GM04504 (cell line): ENCODE data around the gene MRFAP1L1.
"Not testable (repeated sequence)": the region's sequence is repeated elsewhere in the genome, so short reads cannot be mapped to it uniquely, and the experiment has no call there.

ENCODE experiments used
- DNase-seq: peaks from one replicate; pipeline ENCODE4 v3.0.0-alpha.2; 2012; ENCODE audit warnings: low read depth

The MRFAP1L1 gene

DNA sequence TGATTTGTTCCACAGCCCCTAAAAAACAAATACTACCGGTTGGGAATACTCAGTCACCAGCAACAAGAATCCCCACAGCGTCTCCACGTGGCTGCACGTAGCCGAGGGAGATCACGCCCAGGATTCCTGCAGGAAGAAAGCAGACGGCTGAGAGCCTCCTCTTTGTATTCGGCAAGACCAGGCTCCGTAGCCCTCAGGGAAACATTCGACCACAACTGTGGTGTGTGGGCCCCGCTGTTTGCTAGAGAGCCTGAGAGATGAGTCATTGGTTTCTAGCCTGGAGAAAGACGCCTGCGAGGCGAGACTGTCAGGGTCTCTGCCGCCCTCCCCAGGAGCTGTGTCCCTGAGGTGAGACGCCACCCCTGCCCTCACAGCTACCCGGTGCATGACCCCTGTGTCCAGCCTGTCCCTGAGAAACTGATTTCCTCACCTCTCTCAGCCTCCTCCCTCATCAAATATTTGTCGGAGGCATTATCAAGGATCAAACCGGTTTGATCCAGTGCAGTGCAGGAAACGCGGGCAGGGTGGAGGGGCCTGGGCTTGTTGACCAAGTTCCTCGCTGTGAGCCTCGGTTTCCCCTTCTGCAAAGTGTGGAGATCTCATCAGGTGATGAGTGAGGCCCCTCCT, 20.7 kb downstream of the MRFAP1L1 start:
- peak; percentile 76 for DNase-seq

DNA sequence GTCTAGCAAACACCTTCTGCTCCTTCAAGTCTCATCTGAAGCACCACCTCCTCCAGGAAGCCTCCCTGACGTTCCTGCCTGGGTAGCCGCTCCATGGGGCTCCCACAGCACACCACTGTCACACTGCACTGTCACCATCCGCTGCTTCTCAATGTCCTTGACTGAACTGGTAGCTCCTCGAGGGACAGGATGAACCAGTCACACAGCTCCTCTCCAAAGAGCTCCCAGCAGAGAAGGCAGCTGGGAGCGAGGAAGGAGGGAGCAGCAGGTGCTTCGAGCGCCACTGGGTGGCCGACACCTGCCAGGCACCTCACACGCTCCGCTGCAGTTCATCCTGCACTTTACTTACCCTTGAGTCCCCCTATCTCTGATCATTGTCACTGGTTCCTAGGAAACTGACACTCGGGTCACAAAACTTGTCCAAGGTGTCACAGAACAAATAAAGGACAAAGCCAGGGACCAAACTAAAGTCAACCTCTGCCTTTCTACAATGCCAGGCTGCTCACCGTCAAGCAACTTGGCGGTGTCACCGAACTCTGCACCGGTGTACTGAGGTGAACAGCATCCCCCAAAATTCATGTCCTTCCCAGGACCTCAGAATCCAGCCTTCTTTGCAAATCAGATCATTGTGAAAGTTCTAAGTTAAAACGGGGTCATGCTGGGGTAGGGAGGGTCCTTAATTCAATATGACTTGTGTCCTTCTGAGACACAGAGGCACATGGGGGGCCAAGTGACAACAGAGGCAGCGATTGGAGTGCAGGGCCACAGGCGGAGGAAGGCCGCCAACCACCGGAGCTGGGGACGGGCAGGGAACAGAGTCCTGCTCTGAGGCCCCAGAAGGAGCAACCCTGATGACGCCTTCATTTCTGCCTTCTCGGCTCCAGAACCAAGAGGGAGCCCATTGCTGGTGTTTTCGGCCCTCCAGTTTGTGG, 21.5 kb downstream of the MRFAP1L1 start:
- no peak for DNase-seq

DNA sequence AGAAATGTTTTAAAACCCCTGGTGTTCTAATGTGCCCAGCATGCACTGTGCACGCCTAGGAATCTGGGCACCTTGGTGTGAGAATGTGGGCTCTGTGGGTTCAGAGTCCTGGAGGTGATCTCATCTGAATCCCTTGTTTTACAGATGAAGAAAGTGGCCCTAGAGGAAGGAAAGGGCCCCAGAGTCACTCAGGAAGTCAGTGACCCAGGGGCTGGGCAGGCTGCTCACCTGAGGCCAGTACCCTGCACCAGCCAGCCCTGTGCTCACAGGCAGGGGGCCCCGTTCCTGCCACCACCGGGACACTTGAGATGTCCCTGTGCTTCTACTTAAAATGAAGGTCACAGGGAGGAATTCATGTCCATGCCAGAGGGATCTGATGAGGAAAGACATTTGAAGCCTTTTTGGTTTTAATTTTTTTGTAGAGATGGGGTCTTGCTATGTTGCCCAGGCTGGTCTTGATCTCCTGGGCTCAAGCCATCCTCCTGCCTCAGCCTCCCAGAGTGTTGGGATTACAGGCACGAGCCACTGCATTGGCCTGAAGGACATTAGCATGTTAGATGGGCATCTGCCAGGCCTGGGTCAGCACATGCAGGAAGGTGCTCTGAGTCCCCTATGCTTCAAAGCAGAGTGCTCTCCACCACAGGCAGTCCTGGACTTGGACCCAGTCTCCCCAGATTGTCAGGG, 23.4 kb downstream of the MRFAP1L1 start:
- no peak for DNase-seq

DNA sequence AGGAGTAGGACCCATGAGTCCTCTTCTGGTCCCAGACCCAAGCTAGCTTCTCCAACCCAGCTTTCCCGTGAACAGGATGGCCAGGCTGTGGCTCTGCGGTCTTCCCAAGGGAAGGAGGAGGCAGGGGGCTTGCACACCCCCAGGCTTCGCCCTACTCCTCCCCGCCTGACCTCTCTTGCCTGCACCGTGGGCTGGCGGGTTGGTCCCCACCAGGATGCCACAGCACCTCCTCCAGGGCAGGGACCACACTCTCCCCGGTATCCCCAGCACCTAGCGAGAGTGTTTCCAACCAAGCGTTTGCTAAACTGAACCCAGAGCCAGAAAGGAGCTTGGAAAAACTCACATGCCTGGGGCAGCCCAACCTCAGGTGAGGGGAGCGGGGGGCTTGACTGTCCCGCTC, 25.0 kb downstream of the MRFAP1L1 start:
- no peak for DNase-seq

DNA sequence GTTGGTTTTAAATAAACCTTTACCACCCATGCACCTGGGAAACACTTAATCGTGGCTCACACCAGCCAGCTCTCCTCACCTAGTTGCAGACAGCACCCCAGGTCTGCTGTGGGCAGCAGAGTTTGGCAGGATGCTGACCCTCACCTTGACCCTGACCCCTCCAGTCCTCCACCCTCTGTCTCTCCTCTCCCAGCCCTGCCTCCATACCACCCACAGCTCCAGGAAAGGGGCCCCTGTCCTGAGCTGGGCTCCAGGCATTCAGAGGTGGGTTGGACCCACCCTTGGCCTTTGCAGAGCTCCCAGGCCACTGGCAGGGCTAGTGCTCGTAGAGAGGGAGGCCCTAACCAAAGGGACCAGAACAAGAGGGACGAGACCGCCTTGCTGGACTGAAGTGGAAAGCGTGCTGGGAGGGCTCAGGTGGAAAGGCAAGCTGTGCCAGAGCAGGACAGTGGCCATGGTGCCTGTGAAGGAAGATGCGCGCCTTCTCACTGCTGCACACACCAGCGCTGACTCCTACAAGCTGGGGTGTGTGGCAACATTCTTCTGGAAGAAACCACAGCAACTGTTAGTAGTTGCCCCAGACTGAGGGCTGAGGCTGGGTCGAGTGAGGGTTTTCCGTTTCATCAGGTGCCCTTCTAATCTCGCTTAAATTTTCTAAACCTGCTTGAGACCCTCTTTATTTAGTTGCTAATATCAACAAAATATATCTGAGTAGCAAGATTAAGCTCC, 26.6 kb downstream of the MRFAP1L1 start:
- DNase-seq, result no peak

DNA sequence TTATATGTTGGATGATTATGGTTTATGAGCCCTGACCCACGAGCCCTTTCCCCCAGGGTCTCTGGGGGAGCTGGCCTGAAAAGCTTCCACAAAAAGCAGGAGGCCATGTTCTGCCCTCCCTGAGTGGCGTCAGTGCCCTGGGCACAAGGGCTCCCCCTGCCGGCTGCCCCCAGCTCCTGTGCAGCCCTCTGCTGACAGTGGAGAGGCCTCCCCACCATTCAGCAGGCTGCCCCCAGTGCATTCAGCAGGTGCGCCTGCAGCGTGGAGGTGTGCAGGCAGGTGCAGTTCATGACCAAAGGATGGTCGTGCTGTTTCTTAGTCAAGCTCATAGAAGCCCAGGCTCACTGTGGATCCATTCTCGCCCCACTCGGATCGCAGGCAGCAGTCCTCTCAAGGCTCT, 28.5 kb downstream of the MRFAP1L1 start:
- no peak for DNase-seq

DNA sequence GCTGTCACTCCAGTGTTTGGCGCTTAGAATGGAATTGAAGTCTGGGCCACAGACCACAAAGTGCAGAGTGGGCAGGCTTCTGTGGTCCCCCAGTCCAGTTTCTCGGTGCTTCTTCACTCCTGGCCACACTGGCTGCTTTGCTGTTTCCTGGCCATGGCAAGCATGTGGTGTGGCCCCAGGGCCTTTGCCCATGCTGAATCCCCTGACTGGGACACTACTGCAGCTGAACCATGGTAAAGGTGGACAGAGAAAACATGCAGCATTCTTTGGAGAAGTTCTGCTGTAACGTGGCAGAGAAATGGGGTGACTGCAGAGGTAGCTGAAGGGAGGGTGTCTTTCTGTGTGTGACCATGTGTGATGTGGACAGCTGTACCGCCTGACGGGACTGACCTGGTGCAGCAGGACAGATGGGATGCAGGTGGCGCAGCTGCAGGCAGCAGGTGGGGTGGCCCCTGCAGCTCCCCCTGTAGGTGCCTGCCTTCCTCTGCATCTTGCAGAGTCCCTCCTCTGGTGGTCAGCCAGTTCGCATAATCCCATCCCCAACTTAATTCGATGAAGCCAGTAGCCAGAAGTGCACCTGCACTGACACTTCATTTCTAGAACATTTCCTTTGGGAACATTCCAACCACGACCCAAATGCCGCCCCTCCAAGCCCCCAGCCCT, 29.2 kb downstream of the MRFAP1L1 start:
- DNase-seq, result no peak

DNA sequence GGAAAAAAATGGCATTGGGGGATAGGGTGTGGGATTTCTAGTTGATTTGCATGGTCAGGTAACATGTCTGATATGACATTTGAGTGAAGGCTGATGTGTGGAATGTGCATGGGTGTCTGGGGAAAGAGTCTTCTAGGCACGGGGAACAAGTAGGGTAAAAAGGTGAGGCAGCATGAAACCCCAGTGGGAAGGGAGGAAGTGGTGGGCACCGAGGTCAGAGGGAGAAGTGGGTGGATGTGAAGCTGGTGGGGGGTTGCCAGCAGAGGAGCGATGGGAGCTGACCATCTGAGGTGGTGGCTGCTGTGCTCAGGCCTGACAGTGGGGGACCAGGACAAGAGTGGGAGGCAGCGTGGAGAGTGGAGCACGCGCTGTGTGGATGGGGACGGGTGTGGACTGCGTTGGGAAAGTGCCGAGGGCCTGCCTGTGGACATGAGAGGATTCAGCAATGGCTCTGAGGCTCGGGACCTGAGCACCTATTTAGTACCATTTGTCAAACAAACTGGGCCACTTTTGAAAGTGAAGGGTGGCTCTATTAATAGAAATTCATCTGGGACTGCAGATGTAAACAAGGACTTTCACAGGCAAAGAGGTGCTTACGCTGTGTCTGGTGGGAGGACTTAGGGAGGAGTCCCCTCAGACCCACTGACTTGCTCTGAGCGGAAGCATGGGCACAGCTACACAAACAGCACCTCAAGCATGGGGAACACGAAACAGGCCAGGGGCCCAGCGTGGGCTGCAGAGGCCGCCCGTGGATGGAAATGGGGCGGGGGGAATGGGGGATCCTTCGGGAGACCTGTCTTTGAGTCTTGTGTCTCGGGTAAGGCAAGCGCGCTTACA, 32.7 kb downstream of the MRFAP1L1 start:
- DNase-seq, result no peak

DNA sequence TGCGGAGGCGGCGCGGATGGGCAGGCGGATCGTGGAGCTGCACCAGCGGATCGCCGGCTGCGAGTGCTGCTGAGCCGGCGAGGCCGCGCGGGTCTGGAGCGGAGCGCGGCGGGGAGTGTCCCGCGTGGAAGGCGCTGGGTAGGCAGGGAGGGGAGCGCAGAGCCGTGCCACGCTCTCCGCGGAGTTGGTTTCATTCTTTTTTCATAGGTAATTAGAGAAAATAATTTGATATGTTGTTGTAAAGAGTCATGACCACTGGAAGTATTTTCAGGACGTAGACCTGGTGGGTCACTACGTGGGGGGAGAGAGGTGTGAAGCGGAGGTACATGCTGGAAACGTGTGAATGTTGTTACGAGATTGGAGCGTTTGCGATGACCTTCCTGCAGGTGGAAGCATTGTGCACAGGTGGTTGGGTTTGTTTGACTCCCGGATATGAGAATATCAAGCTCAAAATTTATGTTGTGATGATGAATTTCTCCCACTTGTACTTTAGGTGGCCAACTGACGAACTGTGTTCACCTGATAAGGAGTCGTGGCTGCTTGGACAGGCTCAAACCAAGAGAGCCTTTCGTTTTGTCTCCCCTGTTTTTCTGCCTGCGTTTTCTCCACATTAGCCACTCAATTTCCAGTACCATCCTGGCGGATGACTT, 35.0 kb downstream of the MRFAP1L1 start:
- no peak for DNase-seq

DNA sequence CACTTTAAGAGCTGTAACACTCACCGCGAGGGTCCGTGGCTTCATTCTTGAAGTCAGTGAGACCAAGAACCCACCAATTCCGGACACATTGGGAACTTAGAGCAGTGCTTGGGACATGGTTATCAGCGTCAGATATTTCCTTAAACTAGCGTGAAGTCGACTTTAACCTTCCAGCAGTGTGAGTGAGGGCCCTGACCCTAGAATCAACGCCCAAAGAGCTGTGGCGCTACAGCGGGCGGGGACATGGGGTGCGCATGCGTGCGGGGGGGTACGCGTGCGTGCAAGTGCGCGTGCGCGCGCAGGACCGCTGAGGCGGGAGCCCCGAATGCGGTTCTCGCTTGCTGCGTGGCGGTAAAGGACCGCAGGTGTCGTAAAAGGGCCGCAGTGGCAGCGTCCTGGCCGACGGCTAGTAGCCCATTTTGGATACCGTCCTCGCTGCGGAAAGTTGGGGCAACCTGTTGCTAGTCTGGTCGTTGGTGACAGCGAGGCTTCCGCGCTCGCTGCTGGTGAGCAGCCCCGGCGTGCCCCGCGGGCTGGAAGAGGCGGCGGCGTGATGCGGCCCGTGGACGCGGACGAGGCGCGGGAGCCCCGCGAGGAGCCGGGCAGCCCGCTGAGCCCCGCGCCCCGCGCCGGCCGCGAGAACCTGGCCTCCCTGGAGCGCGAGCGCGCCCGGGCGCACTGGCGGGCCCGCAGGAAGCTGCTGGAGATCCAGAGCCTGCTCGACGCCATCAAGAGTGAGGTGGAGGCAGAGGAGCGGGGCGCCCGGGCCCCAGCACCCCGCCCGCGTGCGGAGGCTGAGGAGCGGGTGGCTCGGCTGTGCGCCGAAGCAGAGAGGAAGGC, 35.8 kb downstream of the MRFAP1L1 start:
- peak; percentile 89 for DNase-seq

DNA sequence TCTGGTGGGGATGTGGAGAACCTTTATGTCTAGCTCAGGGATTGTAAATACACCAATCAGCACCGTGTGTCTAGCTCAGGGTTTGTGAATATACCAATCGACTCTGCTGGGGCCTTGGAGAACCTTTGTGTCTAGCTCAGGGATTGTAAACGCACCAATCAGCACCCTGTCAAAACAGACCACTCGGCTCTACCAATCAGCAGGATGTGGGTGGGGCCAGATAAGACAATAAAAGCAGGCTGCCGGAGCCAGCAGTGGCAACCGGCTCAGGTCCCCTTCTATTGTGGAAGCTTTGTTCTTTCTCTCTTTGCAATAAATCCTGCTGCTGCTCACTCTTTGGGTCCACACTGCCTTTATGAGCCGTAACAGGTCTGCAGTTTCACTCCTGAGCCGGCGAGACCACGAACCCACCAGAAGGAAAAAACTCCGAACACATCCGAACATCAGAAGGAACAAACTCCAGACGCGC, 36.4 kb downstream of the MRFAP1L1 start:
- DNase-seq, result not testable (repeated sequence)

DNA sequence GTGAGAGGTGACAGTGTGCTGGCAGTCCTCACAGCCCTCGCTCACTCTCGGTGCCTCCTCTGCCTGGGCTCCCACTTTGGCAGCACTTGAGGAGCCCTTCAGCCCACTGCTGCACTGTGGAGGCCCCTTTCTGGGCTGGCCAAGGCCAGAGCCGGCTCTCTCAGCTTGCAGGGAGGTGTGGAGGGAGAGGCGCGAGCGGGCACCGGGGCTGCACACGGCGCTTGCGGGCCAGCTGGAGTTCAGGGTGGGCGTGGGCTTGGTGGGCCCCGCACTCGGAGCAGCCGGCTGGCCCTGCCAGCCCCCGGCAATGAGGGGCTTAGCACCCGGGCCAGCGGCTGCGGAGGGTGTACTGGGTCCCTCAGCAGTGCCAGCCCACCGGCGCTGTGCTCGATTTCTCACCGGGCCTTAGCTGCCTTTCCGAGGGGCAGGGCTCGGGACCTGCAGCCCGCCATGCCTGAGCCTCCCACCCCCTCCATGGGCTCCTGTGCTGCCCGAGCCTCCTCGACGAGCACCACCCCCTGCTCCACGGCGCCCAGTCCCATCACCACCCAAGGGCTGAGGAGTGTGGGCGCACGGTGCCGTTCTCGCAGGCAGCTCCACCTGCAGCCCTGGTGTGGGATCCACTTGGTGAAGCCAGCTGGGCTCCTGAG, 37.0 kb downstream of the MRFAP1L1 start:
- DNase-seq, result not testable (repeated sequence)

DNA sequence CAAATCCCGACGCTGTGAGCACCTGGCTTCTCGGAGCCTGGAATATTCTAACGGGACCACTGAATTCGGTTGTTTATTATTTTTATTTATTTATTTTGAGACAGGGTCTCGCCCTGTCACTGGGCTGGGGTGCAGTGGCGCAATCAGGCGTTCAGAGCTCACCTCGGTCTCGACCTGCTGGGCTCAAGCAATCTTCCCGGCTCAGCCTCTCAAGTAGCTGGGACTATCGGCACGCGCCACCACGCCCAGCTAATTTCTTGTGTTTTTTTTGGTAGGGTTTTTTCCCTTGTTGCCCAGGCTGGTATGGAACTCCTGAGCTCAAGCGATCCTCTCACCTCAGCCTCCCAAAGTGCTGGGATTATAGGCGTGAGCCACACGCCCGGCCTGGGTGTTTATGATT, 37.5 kb downstream of the MRFAP1L1 start:
- DNase-seq, result no peak

DNA sequence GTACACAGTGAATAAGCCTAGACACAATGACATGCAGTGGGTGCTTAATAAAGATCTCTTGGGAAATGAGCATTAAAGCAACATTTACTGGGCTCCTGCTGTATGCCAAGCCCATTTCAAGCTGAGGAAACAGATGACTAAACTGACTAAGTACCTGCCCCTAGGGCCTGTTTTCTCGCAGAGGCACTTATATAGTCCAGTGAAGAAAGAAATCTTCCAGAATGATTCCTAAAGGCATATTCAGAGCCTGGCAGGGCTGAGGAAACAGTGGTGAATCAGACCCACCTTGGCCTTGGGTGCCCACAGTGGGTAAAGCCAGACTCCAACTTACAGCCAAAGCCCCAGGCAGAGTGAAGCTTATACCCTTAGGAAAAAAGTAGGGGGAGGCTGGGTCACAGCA, 38.0 kb downstream of the MRFAP1L1 start:
- DNase-seq, result no peak

DNA sequence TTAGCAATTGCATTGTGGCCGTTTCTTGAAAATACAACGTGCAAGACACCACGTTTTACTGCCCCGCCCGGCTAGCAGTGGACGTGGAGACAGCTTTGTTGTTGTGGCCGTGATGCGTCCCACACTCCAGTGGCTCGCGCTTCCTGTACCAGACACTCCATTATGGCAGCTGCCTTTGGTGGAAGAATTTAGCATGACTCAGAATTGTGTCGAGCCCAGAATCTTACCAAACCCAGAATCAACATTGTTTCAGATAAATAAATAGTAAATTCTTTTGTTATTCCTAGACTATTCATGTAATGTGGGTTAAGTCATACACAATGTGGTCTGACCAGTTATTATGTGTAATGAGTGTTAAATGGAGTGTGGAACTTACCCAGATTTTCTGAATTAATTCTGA, 41.3 kb downstream of the MRFAP1L1 start:
- DNase-seq, result no peak

DNA sequence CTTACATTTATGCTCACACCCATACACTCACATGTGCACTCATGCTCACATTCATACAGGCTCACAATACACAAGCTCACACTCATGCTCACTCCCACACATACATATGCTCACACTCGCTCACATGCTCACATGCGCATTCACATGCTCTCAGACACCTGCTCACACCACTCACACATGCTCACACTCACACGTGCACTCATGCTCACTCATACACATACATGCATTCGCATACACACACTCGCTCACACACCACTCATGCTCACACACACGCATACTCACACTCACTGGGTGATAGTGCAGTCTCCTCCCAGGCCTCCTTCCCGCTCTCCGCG, 44.4 kb downstream of the MRFAP1L1 start:
- DNase-seq, result no peak

DNA sequence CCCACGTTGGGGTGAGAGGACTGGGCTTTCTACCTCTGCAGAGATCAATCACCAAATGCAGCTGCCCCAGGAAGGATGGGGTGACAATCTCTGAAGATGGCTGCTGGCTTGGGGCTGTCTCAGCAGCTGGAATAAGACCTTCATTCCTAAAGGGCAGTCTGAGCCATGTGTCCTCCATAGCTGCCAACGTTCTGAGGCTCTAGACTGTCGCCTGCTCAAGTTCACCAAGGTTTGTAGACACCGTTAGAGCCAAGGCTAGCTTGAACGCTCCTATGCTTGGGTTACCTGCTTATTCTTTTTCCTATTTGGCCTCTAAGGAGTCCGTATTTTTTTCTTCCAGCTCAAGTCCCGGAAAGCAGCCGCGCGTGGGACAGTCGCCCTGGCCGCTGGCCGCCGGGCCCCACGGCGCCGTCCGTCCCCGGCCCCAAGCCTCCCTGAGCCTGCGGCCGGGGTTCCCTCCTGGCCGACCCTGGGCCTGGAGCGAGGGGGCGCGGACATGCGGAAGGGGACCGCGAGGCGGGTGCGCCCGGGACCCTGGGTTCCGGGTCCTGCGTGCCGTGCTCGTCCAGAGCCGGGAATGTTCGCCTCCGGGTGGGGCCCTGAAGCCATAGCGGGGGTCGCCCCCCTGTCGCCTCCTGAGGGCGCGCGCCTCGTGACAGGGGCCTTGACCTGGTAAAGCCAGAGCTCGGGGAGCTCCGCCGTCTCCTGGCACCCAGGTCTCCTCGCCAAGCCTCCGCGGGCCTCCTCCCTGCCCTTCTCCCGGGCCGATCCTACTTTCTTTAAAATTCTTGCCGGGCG, 45.9 kb downstream of the MRFAP1L1 start:
- no peak for DNase-seq

DNA sequence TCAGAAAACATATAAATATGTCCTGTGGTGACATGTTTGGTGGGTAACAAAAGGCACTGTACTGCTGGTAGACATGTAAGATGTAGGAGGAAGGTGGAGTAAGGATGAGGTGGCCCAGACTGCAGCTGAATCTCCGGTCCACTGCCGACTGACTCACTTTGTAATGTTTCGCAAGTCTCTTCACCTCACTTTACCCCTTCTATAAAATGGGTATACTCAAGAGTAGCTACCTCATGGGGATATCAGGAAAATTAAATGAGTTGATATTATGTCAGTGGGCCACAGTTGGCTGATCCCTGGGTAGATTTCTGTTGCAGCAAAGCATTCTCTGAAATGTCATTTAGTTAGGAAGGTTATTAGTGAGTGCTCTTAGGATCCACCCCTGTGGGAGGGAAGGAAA, 47.1 kb downstream of the MRFAP1L1 start:
- DNase-seq, result no peak
